LNCAP (cell line): Measurements from ENCODE around the gene COL4A6.

ENCODE experiments used
- TF ChIP-seq, protein P1 (sequence below): fragments of 450-650 bp; IDR thresholded peaks from 2 replicates; pipeline ENCODE4 v1.5.1; 2017; ENCODE audit warnings: mild to moderate bottlenecking

COL4A6 gene

GRCh38 chrX:108420481-108420880, 17.7 kb downstream of the COL4A6 start:
- TF ChIP-seq, protein P1, sequence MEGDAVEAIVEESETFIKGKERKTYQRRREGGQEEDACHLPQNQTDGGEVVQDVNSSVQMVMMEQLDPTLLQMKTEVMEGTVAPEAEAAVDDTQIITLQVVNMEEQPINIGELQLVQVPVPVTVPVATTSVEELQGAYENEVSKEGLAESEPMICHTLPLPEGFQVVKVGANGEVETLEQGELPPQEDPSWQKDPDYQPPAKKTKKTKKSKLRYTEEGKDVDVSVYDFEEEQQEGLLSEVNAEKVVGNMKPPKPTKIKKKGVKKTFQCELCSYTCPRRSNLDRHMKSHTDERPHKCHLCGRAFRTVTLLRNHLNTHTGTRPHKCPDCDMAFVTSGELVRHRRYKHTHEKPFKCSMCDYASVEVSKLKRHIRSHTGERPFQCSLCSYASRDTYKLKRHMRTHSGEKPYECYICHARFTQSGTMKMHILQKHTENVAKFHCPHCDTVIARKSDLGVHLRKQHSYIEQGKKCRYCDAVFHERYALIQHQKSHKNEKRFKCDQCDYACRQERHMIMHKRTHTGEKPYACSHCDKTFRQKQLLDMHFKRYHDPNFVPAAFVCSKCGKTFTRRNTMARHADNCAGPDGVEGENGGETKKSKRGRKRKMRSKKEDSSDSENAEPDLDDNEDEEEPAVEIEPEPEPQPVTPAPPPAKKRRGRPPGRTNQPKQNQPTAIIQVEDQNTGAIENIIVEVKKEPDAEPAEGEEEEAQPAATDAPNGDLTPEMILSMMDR: no peak

GRCh38 chrX:108419401-108419800, 18.8 kb downstream of the COL4A6 start:
- TF ChIP-seq, protein P1: no peak

GRCh38 chrX:108417257-108417656, 21.0 kb downstream of the COL4A6 start:
- TF ChIP-seq, protein P1: no peak

GRCh38 chrX:108415891-108416290, 22.3 kb downstream of the COL4A6 start:
- TF ChIP-seq, protein P1: no peak

DNA sequence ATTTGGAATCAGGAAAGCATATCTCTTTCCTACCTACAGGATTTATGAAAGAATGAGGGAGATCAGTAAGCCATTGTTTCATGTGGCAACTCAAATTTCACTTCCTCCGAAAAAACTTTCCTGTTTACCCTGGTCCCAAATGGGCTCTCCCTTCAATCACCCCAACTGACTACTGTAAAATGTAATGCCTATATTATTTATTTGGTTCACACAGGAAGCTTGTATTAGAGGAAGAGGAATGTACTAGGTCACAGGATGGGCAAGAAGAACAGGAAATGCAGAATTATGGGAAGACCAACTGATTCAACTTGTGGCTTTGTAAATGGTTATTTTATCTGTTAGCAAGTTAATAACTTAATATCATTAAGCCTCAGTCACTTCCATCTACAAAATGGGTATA, 23.1 kb downstream of the COL4A6 start:
- TF ChIP-seq, protein P1: no peak

DNA sequence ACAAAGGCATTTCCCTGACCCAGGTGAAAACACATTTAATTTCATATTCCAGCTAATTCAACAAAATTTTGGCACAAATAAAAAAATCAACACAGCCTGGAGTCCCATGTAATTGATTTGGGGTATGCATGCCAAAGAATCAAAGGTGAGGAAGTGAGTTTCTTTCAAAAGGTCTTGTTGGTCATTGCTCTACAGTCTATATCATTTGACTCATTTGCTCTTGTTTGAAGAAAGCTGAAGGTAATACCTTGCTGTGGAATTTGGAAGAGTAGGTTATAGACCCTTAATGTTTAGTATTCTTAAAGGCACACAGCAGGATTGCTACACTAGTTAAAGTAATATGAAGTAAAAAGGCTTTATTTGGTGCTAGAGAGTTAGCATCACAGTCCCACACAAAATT, 25.4 kb downstream of the COL4A6 start:
- TF ChIP-seq, protein P1: no peak

DNA sequence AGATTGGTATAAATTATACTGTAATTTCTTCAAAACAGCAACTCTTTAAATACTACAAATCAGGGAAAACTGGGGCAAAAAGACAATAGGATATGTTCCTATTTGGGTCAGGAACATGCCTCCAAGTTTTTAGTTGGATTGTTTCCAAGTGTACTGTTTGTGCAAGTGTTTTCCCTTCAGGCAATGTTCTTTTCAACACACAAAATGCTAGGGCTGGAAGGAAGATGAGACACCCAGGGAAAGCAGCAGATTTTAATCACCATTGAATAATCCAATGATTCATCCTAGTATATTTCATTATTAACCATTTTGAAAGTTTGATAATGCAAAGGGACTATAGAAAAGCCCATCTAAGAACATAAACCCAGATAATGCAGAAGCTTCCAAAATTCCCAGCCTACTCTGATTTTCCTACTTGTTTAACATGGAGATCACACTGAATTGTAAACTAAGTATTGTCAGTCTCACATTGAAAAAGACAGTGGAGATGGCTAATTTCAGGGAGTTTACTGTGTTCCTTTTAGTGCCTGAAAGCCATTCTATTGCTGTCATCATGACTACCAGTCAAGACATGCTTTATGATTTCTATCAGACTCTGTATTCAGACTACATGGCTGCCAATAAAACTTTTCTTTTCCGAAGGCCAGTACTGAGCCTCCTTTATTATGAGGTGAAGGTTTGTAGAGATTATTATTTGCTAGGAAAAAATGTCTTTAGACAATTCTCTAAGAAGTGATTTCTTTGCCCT, 38.6 kb downstream of the COL4A6 start:
- TF ChIP-seq, protein P1: no peak
